ENCODE results near the gene PLEKHM2. TPM values are rescaled to one million over a fixed set of nuclear protein-coding genes. Genes with fewer than 3 reads are reported as not detected.

The PLEKHM2 gene
- total and polyA plus RNA-seq, 2 of the 8 experiments (the other 6 are each of a cell fraction or from before 2014, with no cell fraction given), result 38.3 to 47.6 TPM

GRCh38 chr1:15724949-15725880, 41.1 kb downstream of the PLEKHM2 start:
- H3K23me2 ChIP-seq (ENCODE audit: low read depth, low read length), result no peaks in the 10 kb centered on the region
- DNase-seq (ENCODE audit: low read depth in 1 of 2, low spot score in 2 of 2) (no peak), FAIRE-seq (no peak)
- WGBS, 2 experiments (ENCODE audit: extremely low coverage in 1 of 2, insufficient coverage in 1 of 2, insufficient read length in 1 of 2, insufficient replicate concordance in 2 of 2, low coverage in 1 of 2, low lambda C conversion rate in 2 of 2, missing lambda C conversion rate in 1 of 2), result 91% methylated on average over 24 of the region's 26 CpGs; no CpG with 5 or more reads in 1 of the 2 experiments
- no peak overlapping the region for H2BK120ac ChIP-seq (replicated peaks; ENCODE audit: low read depth, low read length)
- H2AFZ ChIP-seq (ENCODE audit: low read length), result no peak overlapping the region
- no peak overlapping the region for H2BK15ac ChIP-seq (ENCODE audit: low read length)
- H3K9me3 ChIP-seq (ENCODE audit: insufficient read depth in 2 of 2, low read depth in 1 of 2, low read length in 1 of 2), result no peaks in the 10 kb centered on the region
- H4K5ac ChIP-seq (ENCODE audit: insufficient read length, low read depth, low read length), result no peak overlapping the region
- H3K4me2 ChIP-seq (ENCODE audit: insufficient read depth in 1 of 2, low read depth in 2 of 2, low read length in 2 of 2), result no peak overlapping the region
- H3K4me1 ChIP-seq (replicated peaks in 1 of 4; ENCODE audit: control insufficient read depth in 3 of 4, insufficient read depth in 4 of 4, low read length in 3 of 4), result no peaks in the 10 kb centered on the region
- POLR2A ChIA-PET (ENCODE audit: partially characterized antibody), result interaction anchor here (0.5 to 1.3 kb wide), 3 partner anchors 12 to 132 kb away, joined by 3 read pairs; no protein-coding TSS in a partner anchor
- H2AK5ac ChIP-seq (ENCODE audit: low read depth, low read length), result no peak overlapping the region
- H3K9ac ChIP-seq (replicated peaks in 1 of 4; ENCODE audit: extremely low read depth in 1 of 4, low read depth in 3 of 4, low read length in 3 of 4), result no peak overlapping the region
- H2BK20ac ChIP-seq (ENCODE audit: low read length), result no peak overlapping the region
- no peak overlapping the region for H2BK12ac ChIP-seq (ENCODE audit: low read depth, low read length)
- peaks cover 4 to 20% (median 11%) of the 10 kb centered on the region in 4 experiments; a peak in 5 of 8 replicates for H3K36me3 ChIP-seq (ENCODE audit: control insufficient read depth in 2 of 4, insufficient read depth in 4 of 4, low read length in 3 of 4)
- H3K23ac ChIP-seq (ENCODE audit: insufficient read length), result no peak overlapping the region
- TF ChIP-seq SP1 (IDR thresholded peaks at IDR 0.05; ENCODE audit: low read depth, low read length) (no peak), SIN3A (conservative IDR thresholded peaks at IDR 0.05 in 1 of 2, IDR thresholded peaks at IDR 0.05 in 1 of 2; ENCODE audit: low read depth in 1 of 2, low read length in 2 of 2) (no peak), KDM1A (IDR thresholded peaks at IDR 0.05; ENCODE audit: borderline replicate concordance, low read length) (no peak), TAF1 (IDR thresholded peaks at IDR 0.05; ENCODE audit: low read depth, low read length) (no peak), MAX (IDR thresholded peaks at IDR 0.05) (no peak), GTF2F1 (IDR thresholded peaks at IDR 0.05; ENCODE audit: borderline replicate concordance, low read depth, low read length) (no peak), ZNF274 (IDR thresholded peaks at IDR 0.05; ENCODE audit: borderline replicate concordance, extremely low read depth, low read length) (no peak)
- CTCF ChIA-PET (ENCODE audit: partially characterized antibody), result interaction anchor here (0.6 to 1.4 kb wide), 5 partner anchors 14 to 841 kb away, joined by 3 to 4 read pairs (median 3); no protein-coding TSS in a partner anchor
- H3K79me1 ChIP-seq (ENCODE audit: low read depth, low read length), result no peaks in the 10 kb centered on the region
- H3K18ac ChIP-seq (ENCODE audit: extremely low read depth, low read length), result no peak overlapping the region
- H4K8ac ChIP-seq (ENCODE audit: extremely low read depth, insufficient read depth, low read length), result no peak overlapping the region
- peaks cover 0 to 2% of the 10 kb centered on the region in 2 experiments for H4K20me1 ChIP-seq (replicated peaks in 1 of 2; ENCODE audit: control insufficient read depth in 1 of 2, insufficient read depth in 2 of 2, low read length in 2 of 2)
- H3K14ac ChIP-seq (ENCODE audit: insufficient read length), result no peak overlapping the region
- no peak overlapping the region for H2BK5ac ChIP-seq (ENCODE audit: low read depth, low read length)
- no peak overlapping the region for H3K4ac ChIP-seq (replicated peaks; ENCODE audit: insufficient read length, low read depth, low read length)
- no peak overlapping the region for H3K56ac ChIP-seq (replicated peaks; ENCODE audit: insufficient read length, low read depth, low read length)
- H4K91ac ChIP-seq (replicated peaks; ENCODE audit: insufficient read length, low read length), result no peak overlapping the region
- no peaks in the 10 kb centered on the region; a peak in 1 of 7 replicates for H3K27me3 ChIP-seq (replicated peaks in 1 of 4; ENCODE audit: control insufficient read depth in 3 of 4, extremely low read depth in 1 of 4, insufficient read depth in 3 of 4, low read length in 3 of 4)
- H3K27ac ChIP-seq (ENCODE audit: low read depth, low read length), result no peak overlapping the region
- H3K4me3 ChIP-seq (ENCODE audit: extremely low read depth in 1 of 4, insufficient read depth in 2 of 4, low read depth in 3 of 4, low read length in 4 of 4), result no peak overlapping the region
- H3K79me2 ChIP-seq (ENCODE audit: control insufficient read depth in 1 of 2, insufficient read depth in 2 of 2, low read length in 2 of 2), result no peaks in the 10 kb centered on the region

Measured in H1 (cell line).